Endodermal cell (in vitro differentiated cells): ENCODE data around the gene TRIM15. TPM values are rescaled to one million over a fixed set of nuclear protein-coding genes. Genes with fewer than 3 reads are reported as not detected.

Experiments used
- DNase-seq: peaks from one replicate; pipeline ENCODE4 v3.0.0-alpha.2; 2017
- H3K27ac ChIP-seq: 2 replicates; pipeline ENCODE4 v1.5.1; 2013; ENCODE audit warnings: mild to moderate bottlenecking, low read depth, low read length, moderate library complexity
- H3K27me3 ChIP-seq: 2 replicates; pipeline ENCODE4 v1.6.1; 2013; ENCODE audit warnings: mild to moderate bottlenecking, low read length, moderate library complexity; ENCODE audit not compliant: insufficient read depth, control insufficient read depth, poor library complexity, severe bottlenecking
- H3K36me3 ChIP-seq: 2 replicates; pipeline ENCODE4 v1.7.0; 2013; ENCODE audit warnings: mild to moderate bottlenecking, low read length, moderate library complexity; ENCODE audit not compliant: control insufficient read depth, insufficient read depth
- H3K4me1 ChIP-seq: one replicate; pipeline ENCODE4 v1.7.0; 2013; ENCODE audit warnings: low read length; ENCODE audit not compliant: control insufficient read depth, insufficient read depth
- H3K4me3 ChIP-seq: 2 replicates; pipeline ENCODE4 v1.5.1; 2013; ENCODE audit warnings: mild to moderate bottlenecking, low read length, moderate library complexity
- H3K9ac ChIP-seq: 2 replicates; pipeline ENCODE4 v1.6.1; 2013; ENCODE audit warnings: mild to moderate bottlenecking, low read length, moderate library complexity; ENCODE audit not compliant: poor library complexity, severe bottlenecking; ENCODE audit errors: extremely low read depth
- H3K9me3 ChIP-seq: 2 replicates; pipeline ENCODE4 v1.6.1; 2013; ENCODE audit warnings: mild to moderate bottlenecking, low read length, moderate library complexity; ENCODE audit not compliant: control insufficient read depth
- H3K27ac Mint-ChIP-seq: 2 replicates; pipeline ENCODE4 v1.8.0; 2020; ENCODE audit warnings: mixed read lengths
- H3K27me3 Mint-ChIP-seq: 2 replicates; pipeline ENCODE4 v1.8.0; 2021; ENCODE audit warnings: mild to moderate bottlenecking, mixed read lengths; ENCODE audit not compliant: insufficient read depth
- H3K36me3 Mint-ChIP-seq: 2 replicates; pipeline ENCODE4 v1.8.0; 2020; ENCODE audit warnings: low read depth, mixed read lengths
- H3K4me1 Mint-ChIP-seq: 2 replicates; pipeline ENCODE4 v1.8.0; 2020; ENCODE audit warnings: mixed read lengths
- H3K4me3 Mint-ChIP-seq: 2 replicates; pipeline ENCODE4 v1.8.0; 2020; ENCODE audit warnings: mild to moderate bottlenecking, moderate library complexity, mixed read lengths
- H3K9me3 Mint-ChIP-seq: 2 replicates; pipeline ENCODE4 v1.8.0; 2020; ENCODE audit warnings: mild to moderate bottlenecking, mixed read lengths
- CTCF ChIP-seq: fragments of 200-600 bp; sonication (generic); conservative IDR thresholded peaks from 2 replicates; pipeline ENCODE4 v1.5.0; 2021; ENCODE audit warnings: antibody characterized with exemption, mild to moderate bottlenecking
- WGBS, 2 experiments: methylation state at CpG; one replicate each; pipeline versions ENCODE4 v1.1.5 to v1.1.7; 2013; ENCODE audit warnings: missing lambda C conversion rate in 2 of 2, mixed read lengths in 1 of 2; ENCODE audit not compliant: insufficient coverage in 1 of 2, insufficient read length in 1 of 2; 5-methylcytosine and 5-hydroxymethylcytosine counted together
- total RNA-seq, 2 donors: library from RNA; stranded (reverse); fragmentation: NEBNext Ultra II Directional in 1 of 2; extraction: Animal tissue kit (Norgen Biotek cat#: 25700) in 1 of 2; gene quantifications; 2 replicates in 1 of 2; 3 replicates in 1 of 2; pipeline ENCODE4 v1.2.1, GENCODE V29; 2021

Gene TRIM15
- total RNA-seq, 2 donors from 2014 or later, result not detected

DNA sequence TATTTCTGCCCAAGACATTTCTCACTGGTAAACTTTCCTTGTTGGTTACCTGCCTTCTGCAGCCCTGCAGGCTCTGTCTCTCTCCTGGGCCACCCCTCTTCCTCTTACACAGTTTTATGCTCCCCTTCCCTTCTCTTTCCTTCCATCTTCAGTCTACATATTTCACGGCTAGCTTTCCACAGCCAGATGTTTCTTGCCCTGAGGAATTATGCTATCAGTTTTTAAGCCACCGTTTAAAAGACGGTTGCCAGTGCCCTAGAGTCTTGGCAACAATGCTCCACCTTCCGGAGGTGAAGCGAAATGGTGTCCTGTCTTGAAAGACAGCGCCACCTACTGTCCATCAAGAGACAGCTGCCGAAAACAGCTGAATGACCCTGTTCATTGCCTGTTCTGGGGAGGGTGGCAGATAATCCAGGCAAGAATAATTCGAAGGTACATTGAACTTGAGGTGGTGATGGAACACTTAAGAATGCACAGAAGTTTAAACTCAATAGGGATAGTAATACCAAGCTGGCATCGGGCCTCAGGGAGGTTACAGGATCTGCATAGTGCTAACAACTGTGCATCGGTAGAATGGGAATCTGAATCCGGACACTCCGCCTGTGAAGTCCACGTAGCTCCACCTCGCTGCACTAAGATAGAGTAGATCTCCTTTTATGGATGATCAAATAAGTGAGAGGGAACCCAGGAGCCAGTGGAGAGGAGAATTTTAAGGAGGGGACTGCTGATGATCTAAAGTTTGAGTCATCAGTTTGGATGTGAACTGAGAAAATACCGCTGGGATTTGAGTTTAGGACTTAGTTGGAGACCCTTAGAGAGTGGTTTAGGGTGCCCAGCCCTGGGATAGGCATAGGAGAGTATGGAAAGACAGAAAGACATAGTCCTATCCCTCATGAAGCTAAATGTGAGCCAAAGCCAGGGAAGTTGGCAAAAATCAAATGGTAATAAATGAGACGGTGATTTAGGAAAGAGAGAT is 32.2 kb upstream of the TRIM15 start:
- no peak overlapping the region for H3K27ac ChIP-seq
- no peak overlapping the region for H3K9ac ChIP-seq
- DNase-seq, result peak; percentile 86
- no peaks in the 10 kb centered on the region for H3K36me3 Mint-ChIP-seq
- H3K27ac Mint-ChIP-seq, result no peak overlapping the region
- peaks cover 7% of the 10 kb centered on the region for H3K4me1 Mint-ChIP-seq
- no peaks in the 10 kb centered on the region for H3K9me3 ChIP-seq
- H3K9me3 Mint-ChIP-seq, result no peaks in the 10 kb centered on the region
- peaks cover 85% of the 10 kb centered on the region for H3K27me3 Mint-ChIP-seq
- H3K4me3 ChIP-seq, result no peak overlapping the region
- peaks cover 81% of the 10 kb centered on the region for H3K27me3 ChIP-seq
- peak; percentile 99 for TF ChIP-seq CTCF
- no peaks in the 10 kb centered on the region for H3K36me3 ChIP-seq
- WGBS, 2 experiments, result 41 to 45% methylated on average over 15 to 16 of the region's 16 CpGs
- no peak overlapping the region for H3K4me3 Mint-ChIP-seq
- H3K4me1 ChIP-seq, result no peaks in the 10 kb centered on the region

DNA sequence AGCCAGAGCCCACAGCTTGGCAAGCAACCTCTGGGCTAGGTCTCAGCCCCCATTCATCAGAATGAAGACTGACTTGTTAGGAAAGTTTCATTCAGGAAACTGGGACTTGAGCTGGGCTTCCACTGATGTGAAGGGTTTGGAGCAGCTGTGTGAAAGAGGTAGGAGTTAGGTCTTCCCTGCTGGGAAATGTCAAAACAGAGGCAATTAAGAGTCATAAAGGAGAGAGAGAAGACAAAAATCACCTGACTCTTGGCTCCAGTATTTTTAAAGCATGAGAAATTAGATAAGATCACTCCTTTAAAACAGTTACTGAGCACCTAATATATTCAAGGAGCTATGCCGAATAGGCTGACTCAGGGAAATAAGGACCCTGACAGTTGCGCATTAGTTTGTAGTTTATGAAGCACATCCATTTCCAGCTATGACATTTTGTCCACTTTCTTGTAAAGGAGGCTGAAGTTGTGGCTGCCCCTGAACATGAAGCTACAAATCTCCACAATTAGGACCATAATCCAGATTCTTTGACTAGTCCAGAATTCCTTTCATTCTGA is 31.3 kb upstream of the TRIM15 start:
- peaks cover 6% of the 10 kb centered on the region for H3K4me1 Mint-ChIP-seq
- peaks cover 83% of the 10 kb centered on the region for H3K27me3 Mint-ChIP-seq
- Histone ChIP-seq H3K9ac (no peak overlapping the region), H3K36me3 (no peaks in the 10 kb centered on the region), H3K9me3 (no peaks in the 10 kb centered on the region), H3K27ac (no peak overlapping the region), H3K4me1 (no peaks in the 10 kb centered on the region), H3K4me3 (no peak overlapping the region), H3K27me3 (peaks cover 76% of the 10 kb centered on the region)
- no peak overlapping the region for H3K27ac Mint-ChIP-seq
- no peak for DNase-seq
- WGBS, 2 experiments, result 86 to 96% methylated on average over 2 of the region's 2 CpGs
- no peaks in the 10 kb centered on the region for H3K36me3 Mint-ChIP-seq
- no peak overlapping the region for H3K4me3 Mint-ChIP-seq
- no peak for TF ChIP-seq CTCF
- H3K9me3 Mint-ChIP-seq, result no peaks in the 10 kb centered on the region

DNA sequence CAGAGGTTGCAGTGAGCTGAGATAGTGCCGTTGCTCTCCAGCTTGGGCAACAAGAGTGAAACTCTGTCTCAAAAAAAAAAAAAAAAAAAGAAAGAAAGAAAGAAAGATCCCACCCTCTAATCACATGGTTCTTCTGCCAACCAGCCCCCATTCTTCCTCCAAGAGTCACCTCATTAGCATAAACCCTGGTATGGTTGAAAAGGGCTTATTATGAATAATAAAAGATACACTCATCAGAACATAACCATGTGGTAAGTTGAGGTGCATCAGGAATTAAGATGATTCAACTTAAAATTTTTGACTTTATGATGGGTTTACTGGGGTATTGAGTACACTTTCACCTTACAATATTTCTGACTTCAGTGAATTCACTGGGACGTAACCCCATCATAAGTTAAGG is 28.2 kb upstream of the TRIM15 start:
- Histone ChIP-seq H3K9ac (no peak overlapping the region), H3K4me1 (no peaks in the 10 kb centered on the region), H3K27ac (no peak overlapping the region), H3K9me3 (no peaks in the 10 kb centered on the region), H3K36me3 (no peaks in the 10 kb centered on the region), H3K4me3 (no peak overlapping the region), H3K27me3 (peaks cover 64% of the 10 kb centered on the region)
- WGBS, 2 experiments, result 79% methylated on average over 2 of the region's 2 CpGs; no CpG with 5 or more reads in 1 of the 2 experiments
- Mint-ChIP-seq H3K36me3 (no peaks in the 10 kb centered on the region), H3K4me3 (no peak overlapping the region), H3K4me1 (peaks cover 2% of the 10 kb centered on the region), H3K27ac (no peak overlapping the region), H3K9me3 (no peaks in the 10 kb centered on the region), H3K27me3 (peaks cover 73% of the 10 kb centered on the region)
- TF ChIP-seq CTCF, result no peak
- no peak for DNase-seq
